Suprapubic skin (tissue), 3 donors: Measurements from ENCODE around the gene PLP2.
A peak's percentile ranks its signal among the peaks of the same experiment; 100 is the strongest.

Source experiments
- CTCF ChIP-seq, 2 donors: fragments of 200-600 bp in 1 of 2; fragments of 450-650 bp in 1 of 2; sonication (generic) in 1 of 2; IDR thresholded peaks; one replicate each; pipeline ENCODE4 v1.5.1; 2016 to 2019; ENCODE audit warnings: antibody characterized with exemption in 2 of 2, mild to moderate bottlenecking in 1 of 2, moderate library complexity in 1 of 2
- EP300 ChIP-seq: sonication (generic); formaldehyde crosslinking; IDR thresholded peaks from one replicate; pipeline ENCODE4 v1.6.1; 2017; ENCODE audit warnings: antibody characterized with exemption
- POLR2A ChIP-seq, 2 donors: fragments of 450-650 bp; IDR thresholded peaks; one replicate each; pipeline ENCODE4 v1.6.1; 2017; ENCODE audit warnings: antibody characterized with exemption in 2 of 2, mild to moderate bottlenecking in 2 of 2, moderate library complexity in 2 of 2

- TF ChIP-seq CTCF (IDR thresholded peaks at IDR 0.05) (peak in 1 of 2 donors; percentile 26), POLR2A (IDR thresholded peaks at IDR 0.05) (no peak), EP300 (no peak)
Observed at GRCh38 chrX:49165901-49166881, 5.5 kb upstream of the PLP2 start.
